GM18508 (cell line): ENCODE measurements around the gene ASB14.

ENCODE experiments used
- ATAC-seq: cut with Tn5 transposase; IDR thresholded peaks from one replicate; pipeline ENCODE4 v1.9.1; 2021; ENCODE audit warnings: moderate number of reproducible peaks; ENCODE audit not compliant: insufficient read depth, unreplicated experiment

ASB14 gene

GRCh38 chr3:57261929-57262328, 30.6 kb downstream of the ASB14 start:
- ATAC-seq, result no peak

DNA sequence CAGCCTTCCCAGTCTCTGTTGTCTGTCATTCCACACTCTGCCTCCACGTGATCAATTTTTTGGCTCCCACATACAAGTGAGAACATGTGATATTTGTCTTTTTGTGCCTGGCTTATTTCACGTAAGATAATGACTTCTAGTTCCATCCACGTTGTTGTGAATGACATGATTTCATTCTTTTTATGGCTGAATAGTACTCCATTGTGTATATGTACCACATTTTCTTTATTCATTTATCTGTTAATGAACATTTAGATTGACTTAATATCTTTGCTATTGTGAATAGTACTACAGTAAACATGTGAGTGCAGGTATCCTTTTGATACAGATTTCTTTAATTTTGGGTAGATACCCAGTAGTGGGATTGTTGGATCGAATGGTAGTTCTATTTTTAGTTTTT, 31.4 kb downstream of the ASB14 start:
- ATAC-seq, result no peak

GRCh38 chr3:57257678-57258077, 34.8 kb downstream of the ASB14 start:
- ATAC-seq, result no peak

- ATAC-seq, result no peak
These were observed 35.6 kb downstream of the ASB14 start for GRCh38 chr3:57256844-57257243.

DNA sequence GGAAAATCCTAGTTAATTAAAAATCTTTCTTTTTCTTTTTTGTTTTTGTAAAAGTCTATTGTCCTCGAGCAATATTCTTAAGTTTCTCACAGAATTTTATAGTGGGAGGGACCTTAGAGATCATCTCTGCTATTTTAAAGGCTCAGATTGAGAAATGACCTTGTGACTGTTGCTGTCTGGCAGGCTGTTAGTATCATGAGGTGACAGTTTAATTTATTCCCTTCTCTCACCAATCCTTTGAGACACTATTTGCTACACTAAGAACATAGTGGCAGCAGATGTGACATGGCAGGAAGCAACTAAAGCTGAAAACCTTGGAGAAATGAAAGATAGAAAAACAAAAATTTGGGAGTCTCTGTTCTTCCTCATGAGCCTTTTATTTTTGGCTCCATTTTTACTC, 40.1 kb downstream of the ASB14 start:
- no peak for ATAC-seq

DNA sequence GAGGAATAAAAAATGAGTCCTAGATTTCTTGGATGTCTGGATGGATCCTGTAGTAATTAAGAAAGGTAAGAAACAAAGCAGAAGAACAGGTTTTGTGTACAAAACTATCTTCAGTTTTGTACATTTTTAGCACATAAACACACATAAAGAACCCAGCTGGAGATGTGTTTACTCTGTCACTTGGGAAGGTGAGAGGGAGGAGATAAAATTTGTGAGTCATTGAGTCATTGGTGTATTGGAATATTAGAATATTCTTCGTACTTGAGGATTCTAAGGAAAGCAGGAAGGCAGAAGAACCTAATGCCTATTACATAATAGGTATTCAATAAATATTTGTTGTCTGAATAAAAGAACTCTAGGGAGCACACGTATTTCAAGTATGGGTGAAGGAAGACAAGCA, 47.5 kb downstream of the ASB14 start:
- no peak for ATAC-seq

GRCh38 chr3:57234613-57235575, 57.6 kb downstream of the ASB14 start:
- ATAC-seq, result no peak

GRCh38 chr3:57233799-57234198, 58.7 kb downstream of the ASB14 start:
- no peak for ATAC-seq

DNA sequence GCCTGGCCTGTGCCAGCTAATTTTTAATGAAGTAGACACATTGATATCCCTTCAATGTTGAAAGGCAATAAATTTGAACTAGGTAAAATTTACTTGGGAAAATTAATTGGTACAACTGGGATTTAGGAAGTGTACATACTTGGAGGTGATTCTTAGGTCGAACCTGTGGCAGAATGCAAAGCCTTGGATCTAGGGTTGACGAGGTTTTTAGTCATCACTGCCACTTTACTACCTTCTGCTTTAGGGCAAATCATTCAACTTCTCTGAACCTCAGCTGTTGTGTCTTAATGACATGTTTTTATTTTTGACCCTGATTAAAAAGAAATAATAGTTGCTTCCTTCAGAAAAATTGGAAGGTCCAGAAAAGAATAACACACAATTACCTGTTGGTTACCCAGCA, 62.5 kb downstream of the ASB14 start:
- no peak for ATAC-seq

DNA sequence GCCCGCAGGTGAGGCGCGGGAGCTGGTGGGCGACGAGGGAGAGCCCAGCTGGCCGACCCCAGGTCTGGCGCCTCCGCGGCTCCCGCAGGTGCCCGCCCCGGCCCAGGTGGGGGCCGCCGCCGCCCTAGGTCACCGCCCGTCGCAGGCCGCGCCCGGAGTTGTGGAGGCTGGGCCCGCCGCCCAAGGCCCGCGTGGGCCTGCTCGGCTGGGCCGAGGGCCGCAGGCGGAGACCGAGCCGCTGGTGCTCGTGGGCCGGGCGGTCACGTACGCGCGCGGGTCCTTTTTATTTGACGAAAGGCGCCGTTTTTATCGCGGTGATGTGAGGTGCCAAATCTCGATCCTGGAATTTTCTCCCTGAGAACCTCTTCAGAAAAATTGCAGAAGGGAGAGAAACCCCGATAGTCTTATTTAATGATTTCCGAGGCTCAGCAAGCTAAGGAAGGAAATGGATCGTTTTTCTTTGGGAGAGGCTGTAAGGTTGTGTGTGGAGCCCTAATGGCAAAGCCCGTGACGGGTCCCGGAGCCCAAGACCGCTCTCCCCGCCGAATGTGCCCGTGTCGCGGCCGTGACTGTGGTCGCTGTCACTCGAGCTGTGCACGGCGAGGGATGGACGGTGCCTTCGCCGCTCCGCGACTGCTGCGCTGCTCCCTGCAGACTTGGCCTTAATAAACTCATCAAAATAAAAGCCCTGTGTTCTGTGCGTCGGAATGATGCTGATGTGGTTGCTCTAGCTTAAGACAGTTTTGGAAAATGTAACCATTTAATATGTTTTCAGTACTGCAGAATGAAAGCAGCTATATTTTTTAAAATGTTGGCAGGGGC, 64.3 kb downstream of the ASB14 start:
- ATAC-seq, result no peak

DNA sequence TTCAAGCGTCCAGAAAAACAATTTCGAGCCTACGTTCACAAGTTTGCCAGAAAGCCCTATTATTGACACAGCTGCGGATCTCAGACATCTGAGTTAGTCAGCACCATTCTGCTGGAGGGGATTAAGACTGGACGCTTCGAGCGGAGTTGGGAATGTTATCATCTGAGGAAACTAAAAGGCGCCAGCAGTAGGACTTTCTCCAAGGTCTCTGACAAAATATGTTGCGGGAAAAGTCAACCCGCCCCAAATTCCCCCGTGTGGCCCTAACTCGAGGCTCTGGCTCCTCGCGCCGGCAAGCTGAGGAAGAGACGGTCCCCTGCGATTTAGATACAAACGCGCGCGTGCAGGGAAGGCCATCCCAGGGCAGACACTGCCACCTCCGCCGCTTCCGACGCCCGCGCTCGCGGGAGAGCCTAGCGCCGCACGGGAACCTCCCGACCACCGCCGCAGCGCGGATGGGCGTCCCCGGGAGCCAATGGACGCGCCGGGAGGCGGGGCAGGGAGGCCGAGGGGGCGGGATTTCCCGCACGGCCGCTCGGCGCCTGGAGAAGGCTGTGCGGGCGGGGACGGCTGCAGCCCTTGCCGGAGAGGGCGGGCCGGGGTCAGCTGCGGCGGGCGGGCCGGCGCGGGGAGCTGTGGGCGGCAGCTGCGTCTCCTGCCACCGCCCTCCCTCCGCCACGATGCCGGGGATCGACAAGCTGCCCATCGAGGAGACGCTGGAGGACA, 65.1 kb downstream of the ASB14 start, which contains the start of gene APPL1:
Gene APPL1 (plus strand): TSS at position 526 of the 726 bp plus-strand sequence. CDS start 155 bp downstream, at position 681.
- ATAC-seq, result peak; percentile 64

GRCh38 chr3:57226176-57226575, 66.3 kb downstream of the ASB14 start:
- ATAC-seq, result no peak

DNA sequence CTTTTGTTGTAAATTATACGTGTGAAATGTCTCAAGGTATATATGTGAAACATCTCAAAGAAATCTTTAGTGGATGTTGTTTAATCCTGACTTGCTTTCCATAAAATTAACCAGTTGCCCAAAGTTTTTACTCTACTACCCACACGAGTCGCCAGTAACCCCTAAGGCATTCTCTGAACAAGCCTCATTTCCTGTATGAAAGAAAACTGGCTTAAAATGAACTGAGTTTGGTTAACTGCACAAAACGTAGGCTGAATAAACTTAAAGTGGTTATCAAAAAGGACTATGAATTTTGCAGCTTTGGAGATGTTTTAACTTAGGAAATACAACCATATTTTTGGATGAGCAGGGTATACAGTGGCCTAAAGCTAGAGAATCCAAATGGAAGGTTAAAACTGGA, 67.6 kb downstream of the ASB14 start:
- no peak for ATAC-seq

DNA sequence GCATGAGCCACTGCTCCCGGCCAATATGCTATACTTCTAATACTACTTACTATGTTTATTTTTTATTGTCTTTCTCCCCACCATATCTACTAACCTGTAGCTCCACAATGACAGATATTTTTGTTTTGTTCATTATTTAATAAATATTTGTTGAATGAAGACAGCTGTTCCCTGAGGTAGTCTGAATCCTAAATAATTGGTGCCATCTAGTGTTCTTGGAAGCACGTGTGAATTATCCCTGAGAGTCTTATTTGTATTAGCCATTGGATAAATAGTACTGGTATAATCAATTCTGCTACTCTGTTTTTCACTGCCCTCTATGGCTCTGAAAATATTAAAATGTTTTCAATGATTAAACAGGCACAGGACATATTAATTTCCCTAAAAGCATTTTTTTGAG, 70.6 kb downstream of the ASB14 start:
- no peak for ATAC-seq
